ENCODE data around the gene POLR3C.

The POLR3C gene

GRCh38 chr1:145885738-145886287, 61.8 kb downstream of the POLR3C start, which contains the start of gene ANKRD35:
ANKRD35 (minus strand) TSS chr1:145885866; CDS start chr1:145885758, 108 bp downstream.
- TF ChIP-seq CTCF (IDR thresholded peaks at IDR 0.05; ENCODE audit: low read depth, low read length), result no peak
- peak; percentile 59 to 65 for DNase-seq (ENCODE audit: low read depth in 2 of 2)
- peak within 1 kb of the TSS; percentile 64 to 67 for H3K4me3 ChIP-seq (replicated peaks in 1 of 2; ENCODE audit: low read depth in 2 of 2, low read length in 2 of 2)

DNA sequence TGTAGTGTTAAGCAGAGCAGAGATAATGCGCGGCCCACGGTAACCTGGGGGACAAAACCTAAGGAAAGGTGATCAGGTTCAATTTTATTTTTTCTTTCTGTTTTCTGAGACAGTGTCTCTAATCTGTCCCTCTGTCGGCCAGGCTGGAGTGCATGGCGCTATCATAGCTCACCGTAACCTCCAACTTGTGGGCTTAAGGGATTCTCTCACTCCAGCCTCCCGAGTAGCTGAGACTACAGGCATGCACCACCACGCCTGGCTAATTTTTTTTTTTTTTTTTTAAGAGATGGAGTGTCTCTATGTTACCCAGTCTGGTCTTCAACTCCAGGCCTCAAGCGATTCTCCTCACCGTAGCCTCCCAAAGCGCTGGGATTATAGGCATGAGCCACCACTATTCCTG, 62.4 kb downstream of the POLR3C start:
- no peak for DNase-seq (ENCODE audit: low read depth in 2 of 2)
- TF ChIP-seq CTCF (IDR thresholded peaks at IDR 0.05; ENCODE audit: low read depth, low read length), result no peak
- peak overlapping the region; percentile 64 to 67 for H3K4me3 ChIP-seq (replicated peaks in 1 of 2; ENCODE audit: low read depth in 2 of 2, low read length in 2 of 2)

GRCh38 chr1:145886816-145887215, 62.8 kb downstream of the POLR3C start:
- H3K4me3 ChIP-seq (replicated peaks in 1 of 2; ENCODE audit: low read depth in 2 of 2, low read length in 2 of 2), result no peak overlapping the region
- no peak for TF ChIP-seq CTCF (IDR thresholded peaks at IDR 0.05; ENCODE audit: low read depth, low read length)
- DNase-seq (ENCODE audit: low read depth in 2 of 2), result no peak

DNA sequence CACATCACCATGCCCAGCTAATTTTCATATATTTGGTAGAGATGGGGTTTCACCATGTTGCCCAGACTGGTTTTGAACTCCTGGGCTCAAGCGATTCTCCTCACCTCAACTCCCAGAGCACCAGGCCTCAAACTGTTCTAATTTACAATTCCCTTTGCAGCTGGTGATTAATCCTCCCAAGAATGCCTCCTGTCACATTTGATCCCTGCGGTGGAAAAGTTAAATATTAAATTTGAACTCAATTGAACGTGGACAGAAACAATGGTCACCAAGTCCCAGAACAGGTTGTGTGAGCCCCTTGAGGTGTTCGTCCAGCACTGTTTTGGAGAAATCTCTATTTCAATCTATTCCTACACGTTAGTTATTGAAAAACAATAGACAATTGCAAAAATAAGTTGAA, 63.6 kb downstream of the POLR3C start:
- H3K4me3 ChIP-seq (replicated peaks in 1 of 2; ENCODE audit: low read depth in 2 of 2, low read length in 2 of 2), result no peak overlapping the region

GRCh38 chr1:145889722-145890121, 65.7 kb downstream of the POLR3C start:
- H3K4me3 ChIP-seq (replicated peaks in 1 of 2; ENCODE audit: low read depth in 2 of 2, low read length in 2 of 2), result no peak overlapping the region
- TF ChIP-seq CTCF (IDR thresholded peaks at IDR 0.05; ENCODE audit: low read depth, low read length), result no peak
- DNase-seq (ENCODE audit: low read depth in 2 of 2), result no peak

More for the DNA sequence above, 63.6 kb downstream of the POLR3C start:
- DNase-seq (ENCODE audit: low read depth in 2 of 2), result no peak
- no peak for TF ChIP-seq CTCF (IDR thresholded peaks at IDR 0.05; ENCODE audit: low read depth, low read length)

GRCh38 chr1:145891143-145891542, 67.1 kb downstream of the POLR3C start:
- H3K4me3 ChIP-seq (replicated peaks in 1 of 2; ENCODE audit: low read depth in 2 of 2, low read length in 2 of 2), result no peak overlapping the region
- DNase-seq (ENCODE audit: low read depth in 2 of 2), result peak; percentile 55 to 76
- no peak for TF ChIP-seq CTCF (IDR thresholded peaks at IDR 0.05; ENCODE audit: low read depth, low read length)

All from cardiac fibroblast (primary cell).